T-helper 2 cell treated with Interferon-gamma antibody and Interleukin-4, amounts not matched to agents 100 ng/mL and 5 ng/mL, for 36 hours (primary cell): ENCODE measurements around the gene CCL25. TPM values are rescaled to one million over a fixed set of nuclear protein-coding genes. Genes with fewer than 3 reads are reported as not detected.

ENCODE experiments used
- intact Hi-C: fragments of 100-400 bp; cut with micrococcal nuclease; formaldehyde crosslinking; loops from one replicate; pipeline ENCODE4 v1.15.1; 2023
- total RNA-seq: library from RNA; stranded (reverse); gene quantifications from 2 replicates; pipeline ENCODE4 v1.2.3, GENCODE V29; 2022

The CCL25 gene
- total RNA-seq, 1 donor from 2014 or later, result 0.23 TPM

DNA sequence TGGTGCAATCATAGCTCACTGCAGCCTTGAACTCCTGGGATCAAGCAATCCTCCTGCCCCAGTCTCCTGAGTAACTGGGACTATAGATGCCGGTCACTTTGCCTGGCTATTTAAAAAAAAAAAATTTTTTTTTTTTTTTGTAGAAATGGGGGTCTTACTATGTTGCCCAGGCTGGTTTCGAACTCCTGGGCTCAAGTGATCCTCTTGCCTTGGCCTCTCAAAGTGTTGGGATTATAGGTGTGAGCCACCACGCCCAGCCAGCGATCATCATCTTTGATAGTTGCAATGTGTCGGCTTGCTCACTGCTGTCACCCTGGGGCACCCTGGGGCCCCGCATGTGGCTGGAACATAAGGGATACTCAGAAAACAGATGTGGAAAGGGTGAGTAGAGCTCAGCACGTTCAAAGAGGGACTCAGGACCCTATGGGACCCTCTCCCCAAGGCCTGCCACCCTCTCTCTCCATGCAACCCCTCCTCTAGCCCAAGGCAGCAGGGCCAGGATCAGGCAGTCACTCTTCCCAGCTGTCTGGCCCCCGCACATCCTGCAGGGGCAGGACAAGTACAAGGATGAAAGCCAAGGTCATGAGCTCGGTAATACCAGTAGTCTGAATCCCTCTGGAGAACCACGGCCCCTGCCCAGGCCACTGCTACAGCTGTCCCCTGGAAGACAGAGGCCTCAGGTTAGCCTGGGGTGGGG, 6.5 kb upstream of the CCL25 start:
- intact Hi-C loops, result no loop called here

GRCh38 chr19:8046569-8047165, 5.9 kb upstream of the CCL25 start:
- intact Hi-C loops, result no loop called here

GRCh38 chr19:8050274-8051096, 2.1 kb upstream of the CCL25 start:
- intact Hi-C loops, result no loop called here

GRCh38 chr19:8054169-8054568, 1.6 kb downstream of the CCL25 start:
- intact Hi-C loops, result no loop called here

DNA sequence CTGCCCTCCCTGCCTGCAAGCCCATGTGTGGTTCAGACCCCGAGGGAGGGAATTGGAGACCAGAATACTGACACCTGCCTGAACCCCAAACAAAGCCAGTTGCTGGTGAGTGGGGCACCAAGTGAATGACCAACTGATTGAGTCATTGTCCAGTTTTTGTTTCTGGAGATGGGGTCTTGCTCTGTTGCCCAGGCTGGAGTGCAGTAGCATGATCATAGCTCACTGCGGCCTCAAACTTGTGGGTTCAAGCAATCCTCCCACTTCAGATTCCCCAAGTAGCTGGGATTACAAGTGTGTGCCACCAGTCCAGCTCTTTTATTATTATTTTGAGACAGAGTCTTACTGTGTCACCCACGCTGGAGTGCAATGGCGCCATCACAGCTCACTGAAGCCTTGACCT, 4.0 kb downstream of the CCL25 start:
- intact Hi-C loops, result no loop called here

GRCh38 chr19:8057545-8058270, 5.1 kb downstream of the CCL25 start:
- intact Hi-C loops, result no loop called here

- intact Hi-C loops, result no loop called here
Measured at GRCh38 chr19:8064911-8065874, 12.6 kb downstream of the CCL25 start.

DNA sequence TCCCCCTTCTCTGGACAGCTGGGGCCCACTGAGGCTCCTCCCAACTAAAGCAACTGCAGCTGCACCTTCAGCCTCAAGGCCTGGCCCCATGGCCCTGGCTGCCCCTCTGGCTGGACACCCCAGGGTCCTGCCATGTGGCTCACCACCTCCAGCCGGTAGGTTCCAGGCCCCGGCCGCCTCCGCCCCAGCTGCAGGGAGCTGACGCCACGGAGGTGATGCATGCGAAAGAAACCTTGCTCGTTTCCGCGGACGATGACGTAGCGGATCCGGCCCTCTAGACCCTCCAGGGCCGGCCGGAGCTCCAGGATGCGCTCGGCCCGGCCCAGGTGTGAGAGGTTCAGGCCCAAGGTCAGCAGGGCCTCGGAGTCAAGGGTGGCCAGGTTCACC, 13.3 kb downstream of the CCL25 start:
- intact Hi-C loops, result no loop called here

- intact Hi-C loops, result no loop called here
Measured at GRCh38 chr19:8069096-8069973, 16.8 kb downstream of the CCL25 start.

GRCh38 chr19:8071912-8072311, 19.4 kb downstream of the CCL25 start:
- intact Hi-C loops, result no loop called here

DNA sequence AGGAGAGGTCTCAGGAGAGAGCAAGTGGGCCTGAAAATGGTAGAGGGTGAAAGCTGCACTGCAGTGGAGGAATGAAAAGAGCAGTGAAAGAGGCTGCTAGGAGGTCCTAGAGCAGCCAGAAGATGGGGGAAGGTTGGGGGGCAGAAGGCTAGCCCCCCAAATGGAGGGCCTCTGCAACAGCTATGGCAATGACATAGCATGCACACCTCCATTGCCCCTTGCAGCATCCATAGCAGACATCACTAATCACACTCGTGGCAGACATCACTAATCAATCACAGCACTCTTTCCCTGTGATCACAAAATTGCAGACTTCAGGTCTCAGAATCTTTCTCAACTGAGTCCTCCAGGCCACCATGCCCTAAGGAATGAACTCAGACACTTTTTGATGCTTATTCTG, 21.9 kb downstream of the CCL25 start:
- intact Hi-C loops, result no loop called here

DNA sequence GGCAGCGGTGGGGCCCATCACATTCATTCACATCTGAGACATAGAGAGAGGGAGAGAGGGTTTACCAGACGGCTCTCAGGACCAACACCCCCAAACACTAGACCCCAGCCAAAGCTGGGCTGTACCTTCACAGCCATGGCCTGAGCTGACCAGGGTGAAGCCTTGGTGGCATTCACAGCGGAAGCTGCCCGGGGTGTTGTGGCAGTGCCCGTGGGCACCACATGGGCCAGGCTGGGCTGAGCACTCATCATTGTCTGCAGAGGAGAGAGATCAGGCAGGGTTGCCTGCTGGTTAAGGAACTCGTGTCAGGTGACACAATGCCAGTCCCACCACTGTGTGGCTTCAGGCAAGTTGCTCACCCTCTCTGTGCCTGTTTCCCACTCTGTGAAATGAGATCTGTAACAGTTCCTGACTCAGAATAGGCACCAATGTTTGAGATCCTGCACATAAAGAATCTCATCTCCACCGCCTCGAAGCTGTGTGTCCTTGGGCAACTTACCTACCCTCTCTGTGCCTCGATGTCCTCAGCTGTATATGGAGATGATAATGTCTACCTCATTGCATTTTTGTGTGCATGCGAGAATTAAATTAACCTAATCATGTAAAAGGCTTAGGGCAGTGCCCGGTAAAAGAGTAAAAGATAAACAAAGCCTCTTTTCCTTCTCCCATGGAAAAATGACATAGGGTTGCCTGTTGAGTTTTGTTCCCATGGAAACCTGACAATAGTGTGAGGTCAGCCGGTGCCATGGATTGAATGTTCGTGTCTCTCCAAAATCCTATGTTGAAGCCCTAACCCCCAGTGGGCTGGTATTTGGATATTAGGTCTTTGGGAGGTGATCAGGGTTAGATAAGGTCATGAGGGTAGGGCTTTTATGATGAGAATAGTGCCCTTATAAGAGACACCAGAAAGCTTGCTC, 22.9 kb downstream of the CCL25 start:
- intact Hi-C loops, result no loop called here

DNA sequence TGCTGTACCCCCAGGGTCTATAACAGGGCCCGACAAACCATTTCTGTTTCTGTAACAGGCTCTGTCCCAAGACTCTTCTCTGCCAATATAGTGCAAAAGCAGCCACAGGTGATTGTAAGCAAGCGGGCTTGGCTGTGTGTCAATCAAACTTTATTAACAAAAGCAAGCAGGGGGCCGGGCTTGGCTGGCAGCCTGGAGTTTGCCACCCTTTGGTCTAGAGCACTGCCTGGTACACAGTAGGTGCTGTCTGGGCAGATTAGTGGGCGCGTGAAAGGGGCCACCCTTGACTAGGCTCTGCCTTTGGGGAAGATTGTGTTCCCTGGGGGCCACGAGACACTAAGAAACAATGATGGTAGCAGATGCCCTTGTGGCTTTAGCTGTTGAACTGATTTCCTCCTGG, 27.4 kb downstream of the CCL25 start:
- intact Hi-C loops, result no loop called here

DNA sequence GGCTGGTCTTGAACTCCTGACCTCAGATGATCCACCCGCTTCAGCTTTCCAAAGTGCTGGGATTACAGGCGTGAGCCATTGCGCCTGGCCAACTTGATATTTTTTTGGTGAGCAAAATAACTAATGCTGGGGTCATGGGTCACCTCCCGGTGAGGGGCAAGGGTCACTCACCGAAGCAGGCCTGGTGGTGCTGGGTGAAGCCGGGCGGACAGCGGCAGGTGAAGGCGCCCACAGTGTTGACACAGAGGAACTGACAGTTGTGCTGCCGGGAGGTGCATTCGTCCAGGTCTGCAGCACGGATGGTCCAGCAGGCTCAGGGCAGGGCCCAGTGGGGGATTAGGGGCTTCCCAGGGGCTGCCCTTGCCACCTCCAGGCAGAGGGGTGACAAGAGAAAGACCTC, 28.3 kb downstream of the CCL25 start:
- intact Hi-C loops, result no loop called here

DNA sequence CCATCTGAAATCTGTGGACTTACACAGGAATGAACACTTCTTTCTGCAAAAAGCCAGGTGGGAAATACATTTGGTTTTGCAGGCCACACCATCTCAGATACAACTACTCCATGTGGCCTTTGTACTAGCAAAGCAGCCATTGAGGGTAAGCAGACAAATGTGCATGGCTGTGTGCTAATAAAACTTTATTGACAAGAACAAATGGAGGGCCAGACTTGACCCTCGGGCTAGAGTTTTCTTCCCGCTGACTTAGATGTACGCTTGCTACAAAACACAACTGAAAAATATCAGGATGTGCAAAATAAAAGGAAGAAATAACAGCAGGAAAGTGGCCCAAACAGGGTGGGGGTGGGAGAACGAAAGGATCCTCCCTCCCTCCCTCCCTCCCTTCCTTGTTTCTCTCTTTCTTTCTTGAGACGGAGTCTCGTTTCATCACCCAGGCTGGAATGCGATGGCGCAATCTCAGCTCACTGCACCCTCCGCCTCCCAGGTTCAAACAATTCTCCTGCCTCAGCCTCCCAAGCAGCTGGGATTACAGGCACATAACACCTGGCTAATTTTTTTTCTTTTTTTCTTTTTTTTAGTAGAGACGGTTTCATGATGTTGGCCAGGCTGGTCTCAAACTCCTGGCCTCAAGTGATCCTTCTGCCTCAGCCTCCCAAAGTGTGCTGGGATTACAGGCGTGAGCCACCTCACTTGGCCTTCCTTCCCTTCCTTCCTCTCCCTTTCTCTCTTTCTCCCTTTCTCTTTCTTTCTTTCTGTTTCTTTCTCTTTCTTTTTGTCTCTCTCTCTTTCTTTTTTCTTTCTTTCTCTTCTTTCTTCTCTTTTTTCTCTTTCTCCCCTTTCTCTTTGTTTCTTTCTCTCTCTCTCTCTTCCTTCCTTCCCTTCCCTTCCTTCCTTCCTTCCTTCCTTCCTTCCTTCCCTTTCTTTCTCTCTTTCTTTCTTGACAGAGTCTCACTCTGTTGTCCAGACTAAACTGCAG, 29.3 kb downstream of the CCL25 start:
- intact Hi-C loops, result no loop called here

DNA sequence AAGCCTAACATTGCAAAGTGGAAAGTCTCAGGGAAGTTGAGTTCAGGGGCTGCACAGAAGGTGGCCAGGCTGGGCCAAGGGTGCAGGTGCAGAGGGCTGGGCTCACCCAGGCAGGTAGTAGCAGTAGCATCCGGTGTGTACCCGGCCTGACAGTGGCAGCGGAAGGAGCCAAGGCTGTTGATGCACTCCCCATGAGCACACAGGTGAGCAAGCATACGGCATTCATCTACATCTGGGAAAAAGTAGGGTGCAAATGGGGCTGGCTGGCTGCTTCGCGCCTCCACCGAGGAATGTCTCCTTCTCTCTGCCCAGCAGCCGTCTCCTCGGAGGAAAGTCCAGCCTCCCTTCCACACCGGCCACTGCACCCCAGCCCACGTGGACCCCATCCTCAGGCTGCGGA, 30.6 kb downstream of the CCL25 start:
- intact Hi-C loops, result no loop called here

DNA sequence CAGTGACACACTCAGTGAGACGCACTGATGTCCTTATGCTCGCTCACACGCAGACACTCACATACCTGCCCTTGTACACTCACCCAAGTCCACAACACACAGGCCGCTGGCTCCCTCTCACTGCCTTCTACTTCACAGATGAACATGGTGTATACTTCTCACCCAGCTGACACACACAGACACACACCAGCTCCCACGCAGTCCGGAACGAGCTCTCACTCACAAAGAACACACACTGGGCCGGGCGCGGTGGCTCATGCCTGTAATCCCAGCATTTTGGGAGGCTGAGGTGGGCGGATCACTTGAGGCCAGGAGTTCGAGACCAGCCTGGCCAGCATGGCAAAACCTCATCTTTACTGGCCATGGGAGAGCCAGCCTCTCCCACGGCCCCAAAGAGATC, 31.6 kb downstream of the CCL25 start:
- intact Hi-C loops, result no loop called here
